ENCODE results near the gene FAM131B.
A peak's percentile ranks its signal among the peaks of the same experiment; 100 is the strongest.

The FAM131B gene

DNA sequence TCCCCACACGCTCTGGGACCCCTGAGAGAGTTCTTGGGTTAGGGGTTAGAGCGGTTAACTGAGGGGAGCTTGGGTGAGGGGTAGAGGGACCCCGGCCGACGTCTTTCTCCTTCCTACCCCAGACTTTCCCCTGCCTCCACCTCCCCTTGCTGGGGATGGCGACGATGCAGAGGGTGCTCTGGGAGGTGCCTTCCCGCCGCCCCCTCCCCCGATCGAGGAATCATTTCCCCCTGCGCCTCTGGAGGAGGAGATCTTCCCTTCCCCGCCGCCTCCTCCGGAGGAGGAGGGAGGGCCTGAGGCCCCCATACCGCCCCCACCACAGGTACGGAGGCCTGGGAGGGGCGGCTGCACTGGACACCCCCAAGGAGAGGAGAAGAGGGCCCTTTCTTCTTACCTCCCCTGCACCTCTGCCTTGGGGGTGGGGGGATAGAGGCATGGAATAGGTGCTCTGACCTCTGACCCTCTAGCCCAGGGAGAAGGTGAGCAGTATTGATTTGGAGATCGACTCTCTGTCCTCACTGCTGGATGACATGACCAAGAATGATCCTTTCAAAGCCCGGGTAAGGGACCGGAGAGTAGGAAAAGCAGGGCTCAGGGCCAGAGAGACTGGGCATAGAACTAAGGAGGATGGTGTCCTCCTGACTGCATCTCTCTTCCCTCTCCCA lies 19.7 kb upstream of the FAM131B start:
- DNase-seq: no peak

DNA sequence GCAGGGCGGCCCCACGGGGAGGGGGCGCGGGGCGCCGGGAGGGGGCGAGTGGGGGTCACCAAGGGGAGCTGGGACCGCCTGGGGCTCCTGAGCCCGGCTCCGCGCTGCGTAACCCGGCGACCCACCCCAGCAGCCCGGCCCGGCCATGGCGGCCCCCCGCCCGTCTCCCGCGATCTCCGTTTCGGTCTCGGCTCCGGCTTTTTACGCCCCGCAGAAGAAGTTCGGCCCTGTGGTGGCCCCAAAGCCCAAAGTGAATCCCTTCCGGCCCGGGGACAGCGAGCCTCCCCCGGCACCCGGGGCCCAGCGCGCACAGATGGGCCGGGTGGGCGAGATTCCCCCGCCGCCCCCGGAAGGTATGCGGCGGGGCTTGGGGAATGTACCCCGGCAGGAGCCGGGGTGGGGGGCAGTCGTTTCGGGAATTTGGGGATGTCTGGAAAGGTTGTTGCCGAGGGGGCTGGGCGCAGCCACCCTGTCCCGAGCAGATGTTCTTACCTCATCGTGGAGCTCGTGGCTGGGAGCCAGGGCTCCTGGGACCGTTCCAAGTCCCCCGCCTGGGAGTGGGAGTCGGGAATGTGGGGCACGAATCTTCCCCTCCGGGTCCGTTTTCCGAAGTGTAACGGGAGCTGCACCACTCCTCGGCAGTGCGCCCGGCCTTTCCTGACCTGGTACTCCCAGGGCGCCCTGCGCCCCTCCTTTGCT lies 19.1 kb upstream of the FAM131B start:
- DNase-seq: no peak

DNA sequence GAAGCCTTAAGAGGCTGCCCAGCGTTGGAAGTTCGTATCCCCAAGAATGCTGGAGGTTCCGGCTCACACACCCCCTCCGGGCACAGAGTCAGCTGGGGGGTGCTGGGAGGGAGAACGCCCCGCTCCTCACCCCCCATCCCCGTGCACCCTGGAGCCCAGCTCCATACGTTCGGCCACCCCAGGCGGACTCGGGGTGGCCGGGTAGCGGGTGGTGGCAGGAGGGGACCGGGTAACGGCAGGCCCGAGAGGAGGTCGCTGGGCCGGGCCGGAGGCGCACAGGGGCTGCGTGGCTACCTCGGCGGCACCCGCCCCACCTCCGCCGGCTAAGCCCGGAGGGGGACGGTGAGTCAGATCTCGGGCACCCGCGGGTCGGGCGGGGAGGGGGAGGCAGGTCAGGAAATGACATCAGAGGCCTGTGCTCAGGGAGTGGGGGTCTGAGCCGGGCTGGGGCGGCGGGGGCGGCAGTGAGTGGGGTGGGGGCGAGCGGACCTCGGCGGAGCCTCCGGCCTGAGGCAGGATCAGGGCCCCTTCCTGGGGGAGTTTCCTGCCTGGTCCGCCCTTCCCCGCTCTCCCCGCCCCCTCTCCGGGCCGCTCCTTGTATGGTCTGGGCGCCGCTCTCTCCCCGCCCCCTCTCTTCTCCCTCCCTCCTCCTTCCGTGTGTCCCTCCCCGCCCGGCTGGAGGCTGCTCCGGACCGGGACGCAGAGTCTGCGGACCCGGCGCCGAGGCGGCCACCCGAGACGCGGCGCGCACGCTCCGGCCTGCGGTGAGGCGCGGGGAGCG lies 18.3 kb upstream of the FAM131B start, which contains the start of gene ZYX:
ZYX (plus strand) TSS at position 700 of the 781 bp plus-strand sequence. CDS start 227 bp downstream, outside the sequence.
- peak; percentile 87 for DNase-seq

DNA sequence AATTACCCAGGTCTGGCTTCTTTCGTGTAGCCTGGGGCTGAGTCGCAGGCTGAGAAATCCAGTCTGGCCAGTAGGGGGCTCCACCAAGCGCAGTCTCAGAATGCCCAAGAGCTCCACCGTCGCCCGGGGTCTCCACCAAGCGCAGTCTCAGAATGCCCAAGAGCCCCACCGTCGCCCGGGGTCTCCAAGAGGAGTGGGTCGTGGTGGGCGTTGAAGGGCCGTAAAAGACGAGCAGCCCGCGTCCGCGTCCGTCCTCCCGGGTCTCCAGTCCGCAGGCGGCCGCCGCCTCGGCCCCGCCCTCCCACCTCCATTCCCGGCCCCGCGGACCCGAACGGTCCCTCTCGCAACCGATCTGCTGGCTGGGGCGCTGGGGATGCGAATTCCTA lies 17.7 kb upstream of the FAM131B start:
- peak; percentile 84 for DNase-seq

DNA sequence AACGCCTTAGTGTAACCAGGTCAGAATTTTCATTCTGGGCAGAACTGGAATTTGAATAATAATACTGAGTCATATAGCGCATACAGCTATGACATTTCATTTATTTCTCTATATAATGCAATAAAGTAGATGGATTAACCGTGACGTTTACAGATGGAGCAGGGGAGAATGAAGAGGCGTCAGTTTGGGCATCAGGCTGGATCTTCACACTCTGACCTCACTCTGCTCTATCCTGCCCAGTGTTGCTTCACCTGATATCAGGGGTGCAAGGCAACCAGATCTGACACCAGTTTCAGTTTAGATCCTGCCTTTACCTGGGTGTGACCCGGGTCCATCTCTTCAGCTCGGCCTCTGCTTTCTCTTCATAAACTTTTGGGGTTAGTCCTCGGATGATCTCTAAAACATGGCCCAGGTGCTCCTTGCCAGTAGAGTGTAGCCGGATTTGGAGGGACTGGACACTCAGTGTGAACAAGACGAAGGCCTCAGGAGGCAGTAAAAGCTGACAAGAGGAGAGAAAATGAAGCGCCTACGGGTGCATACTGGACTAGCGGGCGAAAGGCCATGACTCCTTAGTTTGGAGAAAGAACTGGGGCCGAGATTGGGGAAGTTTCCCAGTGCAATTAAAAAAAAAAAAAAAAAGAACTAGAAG lies 17.2 kb upstream of the FAM131B start:
- DNase-seq: no peak

DNA sequence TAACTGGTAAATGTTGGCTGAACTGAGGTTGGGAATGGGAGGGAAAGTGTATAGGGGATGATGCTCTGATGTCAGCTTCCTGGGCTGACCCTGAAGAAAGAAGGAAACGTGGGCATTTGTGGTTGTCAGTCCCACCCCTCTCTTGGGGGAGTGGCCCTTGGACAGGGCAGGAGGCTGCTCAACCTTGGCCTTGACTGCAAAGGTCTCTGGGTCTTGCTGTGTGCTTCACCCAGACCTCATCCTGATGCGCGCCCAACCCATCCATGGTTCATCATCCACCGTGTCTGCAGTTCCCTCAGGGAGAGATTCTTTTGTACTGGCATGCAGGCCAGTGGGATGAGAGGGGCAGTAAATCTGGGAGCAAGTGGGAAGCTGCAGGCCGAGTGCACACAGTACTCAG lies 13.9 kb upstream of the FAM131B start:
- DNase-seq: no peak

DNA sequence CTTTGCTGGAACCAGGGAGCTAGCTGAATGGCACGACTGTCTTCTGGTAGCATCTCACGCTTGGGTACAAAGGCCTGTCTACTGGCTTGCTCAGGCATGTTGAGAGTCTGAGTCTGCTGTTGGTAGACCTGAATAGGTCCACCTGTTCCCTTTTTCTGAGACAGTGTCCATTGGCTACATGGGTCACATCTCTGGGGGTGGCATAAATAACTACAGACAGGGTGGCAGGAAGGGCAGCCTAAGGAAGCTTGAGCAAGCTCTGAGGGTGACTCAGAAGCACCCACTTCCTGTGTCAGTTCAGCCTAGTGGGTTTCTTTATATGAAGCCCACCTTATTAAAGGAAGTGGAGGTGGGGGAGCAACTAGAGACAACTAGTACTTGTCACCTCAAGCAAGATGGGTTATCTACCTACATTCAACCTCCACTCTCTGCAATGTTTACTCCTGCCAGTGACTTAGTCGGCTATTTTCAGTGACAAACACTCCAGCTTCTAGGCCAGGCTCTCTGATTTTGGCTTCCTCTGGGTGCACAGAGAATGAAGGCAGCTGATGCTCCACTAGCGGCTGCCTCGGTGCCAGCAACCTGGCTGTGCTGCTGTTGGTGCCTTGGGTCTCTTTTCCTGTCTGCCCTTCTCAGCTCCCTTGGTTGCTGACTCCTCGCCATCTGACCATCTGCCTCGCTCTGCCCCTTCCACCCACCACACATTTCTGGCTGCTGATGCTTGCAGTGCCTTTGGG lies 13.0 kb upstream of the FAM131B start:
- no peak for DNase-seq

DNA sequence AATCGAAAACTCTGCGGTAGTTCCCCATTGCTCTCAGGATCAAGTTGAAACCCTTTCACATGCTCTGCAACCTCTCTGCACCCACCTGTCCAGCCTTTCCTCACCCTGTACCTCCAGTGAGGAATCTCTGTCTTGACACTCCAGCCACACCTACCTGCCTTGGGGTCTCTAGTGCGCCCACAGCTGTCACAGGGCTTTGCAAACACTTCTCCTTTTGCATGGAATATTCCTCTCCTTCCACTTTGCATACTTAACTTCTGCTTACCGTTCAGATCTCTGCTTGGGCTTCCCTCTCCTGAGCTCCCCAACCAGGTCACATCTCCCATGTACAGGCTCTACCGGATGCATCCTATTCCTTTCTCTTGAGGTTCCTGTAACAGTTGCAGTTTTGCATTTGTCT lies 12.0 kb upstream of the FAM131B start:
- no peak for DNase-seq

DNA sequence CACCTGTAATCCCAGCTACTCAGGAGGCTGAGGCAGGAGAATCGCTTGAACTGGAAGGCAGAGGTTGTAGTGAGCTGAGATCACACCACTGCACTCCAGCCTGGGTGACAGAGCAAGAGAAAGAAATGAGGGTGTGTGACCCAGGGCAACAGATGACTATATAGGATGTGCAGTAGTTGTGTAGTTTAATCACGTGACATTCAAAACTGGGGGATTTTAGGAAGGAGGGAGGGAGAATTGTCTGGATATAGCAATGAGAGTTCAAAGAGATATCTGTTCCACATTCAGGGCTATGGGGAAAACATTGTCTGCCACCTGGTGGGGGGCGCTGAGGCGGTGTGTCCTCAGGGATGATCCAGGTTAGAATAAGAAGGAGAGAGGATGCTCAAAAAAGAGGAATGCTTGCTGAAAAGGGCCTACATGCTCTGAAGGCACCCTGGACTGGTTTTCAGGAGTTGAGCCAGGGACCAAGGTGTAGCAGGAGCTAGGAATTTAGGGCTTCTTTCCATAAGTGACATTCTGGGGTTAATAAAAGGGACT lies 10.8 kb upstream of the FAM131B start:
- DNase-seq: no peak

DNA sequence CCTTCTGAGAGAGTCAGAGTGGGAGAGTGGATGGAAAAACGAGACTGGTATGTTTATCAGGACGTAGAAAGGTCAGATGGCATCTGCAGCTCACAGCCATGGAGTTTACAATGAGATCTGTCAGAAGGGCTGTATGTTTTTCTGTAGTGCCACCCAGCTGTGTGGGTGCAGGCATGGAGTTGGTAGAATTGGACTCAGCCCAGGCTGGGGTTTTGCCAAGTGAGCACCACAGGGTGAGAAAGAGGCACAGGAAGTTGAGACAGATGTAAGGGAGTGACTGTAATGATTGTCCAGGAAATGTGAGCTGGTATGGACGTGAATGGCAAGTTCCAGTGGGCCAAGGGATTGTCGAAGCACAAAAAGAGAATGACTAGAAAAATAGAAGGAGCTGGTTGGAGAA lies 9.6 kb upstream of the FAM131B start:
- DNase-seq: peak; percentile 67

DNA sequence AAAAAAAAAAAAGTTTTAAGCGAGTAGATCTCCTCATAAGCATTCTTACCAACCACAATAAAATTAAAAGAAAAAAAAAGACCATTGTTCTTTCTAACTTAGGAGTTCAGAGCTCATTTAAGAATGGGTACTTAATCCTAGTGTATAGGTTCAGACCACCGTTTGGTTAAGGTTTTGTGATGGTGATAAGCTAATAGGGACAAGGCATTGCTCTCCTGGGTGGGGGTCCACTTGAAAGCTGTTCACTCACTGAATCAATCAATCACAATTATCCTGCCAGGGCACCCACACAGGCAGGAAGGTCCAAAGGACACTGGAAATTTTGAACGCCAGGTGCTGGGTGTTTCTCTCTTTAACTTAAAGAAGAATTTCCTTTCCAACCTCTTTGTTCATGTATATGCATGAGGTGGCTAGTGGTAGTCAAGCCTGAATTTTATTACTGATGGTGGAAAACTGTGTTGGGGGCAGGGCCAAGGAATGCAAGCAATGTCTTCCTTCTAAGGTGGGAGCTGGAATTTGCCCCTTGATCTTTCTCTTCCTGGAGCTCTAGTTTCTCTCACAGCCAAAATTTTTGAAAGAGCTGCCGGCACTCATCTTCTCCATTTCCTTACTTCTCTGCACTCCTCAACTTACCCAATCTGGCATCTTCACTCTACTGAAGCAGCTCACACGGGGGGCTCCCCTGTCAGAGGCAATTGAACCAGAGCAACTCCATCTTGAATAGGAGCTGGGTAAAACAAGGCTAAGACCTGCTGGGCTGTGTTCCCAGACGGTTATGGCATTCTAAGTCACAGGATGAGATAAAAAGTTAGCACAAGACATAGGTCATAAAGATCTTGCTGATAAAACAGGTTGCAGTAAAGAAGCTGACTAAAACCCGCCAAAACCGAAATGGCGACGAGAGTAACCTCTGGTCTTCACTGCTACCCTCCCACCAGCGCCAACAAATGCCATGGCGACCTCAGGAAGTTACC lies 7.5 kb upstream of the FAM131B start:
- DNase-seq: no peak

DNA sequence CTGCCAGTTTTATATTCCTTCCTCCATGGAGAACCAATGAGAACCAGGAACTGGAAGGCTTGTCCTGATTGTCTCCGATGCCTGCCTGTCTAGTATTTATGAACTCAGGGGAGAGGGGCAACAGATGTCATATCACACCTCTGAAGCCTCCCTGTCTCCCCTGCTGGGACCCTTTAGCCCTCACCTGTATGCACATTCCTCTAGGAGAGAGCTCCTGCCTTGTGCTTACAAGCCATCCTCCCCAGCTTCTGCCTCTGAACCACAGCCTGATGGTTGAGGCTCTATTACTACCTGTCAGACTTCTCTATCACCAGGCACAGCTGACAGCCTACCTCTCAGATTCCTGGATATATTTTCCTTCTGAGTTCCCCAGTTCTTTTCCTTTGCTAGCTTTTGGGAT lies 5.9 kb upstream of the FAM131B start:
- no peak for DNase-seq

DNA sequence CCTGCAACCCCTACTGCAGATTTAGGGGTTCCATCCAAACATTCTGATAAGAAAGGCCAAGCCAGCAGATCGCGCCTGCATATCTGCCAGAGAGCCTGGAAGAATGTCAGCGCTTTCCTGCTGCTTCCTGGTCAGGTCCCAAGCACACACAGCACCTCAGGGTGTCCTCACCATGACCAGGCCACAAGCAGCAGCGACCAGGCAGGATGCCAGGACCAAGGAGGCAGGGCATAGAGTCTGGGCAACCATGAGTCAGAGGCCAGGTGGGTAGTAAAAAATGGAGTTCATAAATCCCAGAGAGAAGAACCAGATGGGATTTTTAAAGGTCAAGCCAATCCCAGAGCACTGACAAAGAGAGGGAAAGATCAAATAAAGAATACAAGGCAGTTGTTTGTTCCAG lies 5.5 kb upstream of the FAM131B start:
- DNase-seq: no peak

DNA sequence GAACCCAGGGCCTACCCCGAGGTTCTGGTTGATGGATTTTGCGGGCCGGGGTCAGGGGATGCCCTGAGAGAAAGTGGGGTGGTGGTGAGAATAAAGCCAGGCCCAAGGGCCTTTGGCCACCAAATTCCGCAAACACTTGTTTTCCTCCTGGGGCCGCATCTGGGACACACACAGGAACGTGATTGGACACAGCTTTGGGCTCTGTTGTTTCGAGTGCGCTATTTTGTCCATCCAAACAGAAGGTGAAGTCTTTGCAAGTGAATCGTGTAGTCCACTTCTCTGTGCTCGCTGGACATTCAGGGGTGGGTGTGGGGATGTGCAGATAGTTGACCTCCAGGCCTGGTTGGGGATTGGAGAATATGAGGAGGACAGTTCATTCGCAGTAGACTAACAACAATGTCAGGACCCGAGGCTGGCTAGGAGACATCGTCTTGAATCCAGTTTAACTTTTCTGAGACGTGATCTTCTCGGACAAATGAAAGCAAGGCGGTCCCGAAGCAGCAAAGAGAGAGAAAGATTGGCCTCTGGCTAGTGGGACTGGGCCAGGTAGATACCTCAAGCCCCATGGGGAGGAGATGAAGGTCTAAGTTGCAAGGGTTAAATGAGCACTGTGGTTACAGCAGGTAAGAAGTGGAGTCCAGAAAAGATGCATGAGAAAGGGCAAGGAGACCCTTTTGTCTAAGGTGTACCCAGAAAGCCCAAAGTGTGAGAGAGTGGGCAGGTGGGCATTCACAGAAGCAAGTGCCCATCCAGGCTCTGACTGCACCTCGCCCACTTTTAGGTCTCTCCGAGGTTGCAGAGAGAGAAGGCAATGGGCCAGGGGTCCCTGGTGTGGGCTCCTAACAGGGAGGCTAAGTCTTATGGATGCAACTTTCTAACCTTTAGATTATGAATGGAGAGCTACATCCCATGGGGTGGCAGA lies 764 bp upstream of the FAM131B start:
- DNase-seq: no peak

DNA sequence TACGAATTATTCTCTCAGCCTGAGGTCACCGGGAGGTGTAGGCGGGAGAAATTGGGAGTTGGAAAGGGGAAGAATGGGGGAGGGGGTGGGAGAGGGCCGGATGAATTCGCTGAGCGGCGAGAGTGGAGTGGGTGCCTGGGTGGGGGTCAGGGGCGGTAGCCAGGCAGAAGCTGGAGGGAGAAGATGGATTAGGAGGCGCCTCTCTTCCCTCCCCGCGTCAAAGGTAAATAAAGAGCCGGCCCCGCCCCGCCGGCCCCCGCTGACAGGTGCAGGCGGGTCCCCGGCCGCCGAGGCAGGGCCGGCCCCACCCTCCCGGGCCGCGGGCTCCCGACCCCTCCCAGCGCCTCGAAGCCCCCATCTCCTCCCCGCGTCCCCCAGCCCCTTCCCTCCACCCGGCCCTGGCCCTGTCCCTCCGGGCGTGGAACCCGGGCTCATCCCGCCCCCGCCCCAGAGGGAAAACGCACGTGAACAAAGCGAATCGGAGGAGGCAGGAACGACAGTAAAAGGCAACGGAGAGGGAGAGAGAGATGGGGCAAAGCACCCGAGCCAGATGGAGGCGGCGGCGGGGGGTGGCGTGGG lies 872 bp downstream of the FAM131B start:
- DNase-seq: no peak

DNA sequence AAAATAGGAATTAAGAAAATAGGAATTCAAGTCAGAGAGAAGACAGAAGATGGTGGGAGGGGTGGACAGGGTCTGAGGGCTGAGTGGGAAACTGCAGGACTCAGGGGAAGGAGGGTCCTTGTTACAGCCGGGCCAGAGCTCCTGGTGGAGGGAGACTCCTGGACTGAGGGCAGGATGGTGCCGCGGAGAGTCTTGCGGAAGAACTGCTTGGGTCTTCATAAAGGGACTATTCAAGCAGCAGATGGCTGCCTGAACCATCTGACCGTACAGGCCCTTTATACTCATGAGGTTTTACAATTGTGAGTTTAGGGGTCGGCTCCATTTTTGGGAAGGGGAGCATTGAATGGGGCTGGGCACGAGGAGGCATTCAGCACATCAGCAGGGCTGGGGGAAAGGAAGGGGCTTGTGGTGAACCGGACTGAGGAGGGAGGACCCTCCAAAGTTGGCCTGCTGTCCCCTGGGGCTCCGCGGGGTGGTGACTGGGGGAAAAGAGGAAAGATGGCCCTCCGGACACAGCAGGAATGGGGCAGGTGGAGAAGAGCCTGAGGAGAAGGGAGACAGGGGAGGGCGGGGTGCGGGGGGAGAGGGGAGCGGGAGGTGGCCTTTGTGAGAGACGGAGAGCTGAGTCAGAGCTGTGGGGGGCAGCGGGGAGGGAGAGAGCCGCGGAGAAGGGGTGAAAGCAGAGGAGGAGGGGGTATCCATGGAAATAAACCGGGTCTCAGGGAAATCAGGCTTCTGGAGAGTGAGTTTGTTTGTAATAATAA lies 1.5 kb downstream of the FAM131B start:
- DNase-seq: no peak

DNA sequence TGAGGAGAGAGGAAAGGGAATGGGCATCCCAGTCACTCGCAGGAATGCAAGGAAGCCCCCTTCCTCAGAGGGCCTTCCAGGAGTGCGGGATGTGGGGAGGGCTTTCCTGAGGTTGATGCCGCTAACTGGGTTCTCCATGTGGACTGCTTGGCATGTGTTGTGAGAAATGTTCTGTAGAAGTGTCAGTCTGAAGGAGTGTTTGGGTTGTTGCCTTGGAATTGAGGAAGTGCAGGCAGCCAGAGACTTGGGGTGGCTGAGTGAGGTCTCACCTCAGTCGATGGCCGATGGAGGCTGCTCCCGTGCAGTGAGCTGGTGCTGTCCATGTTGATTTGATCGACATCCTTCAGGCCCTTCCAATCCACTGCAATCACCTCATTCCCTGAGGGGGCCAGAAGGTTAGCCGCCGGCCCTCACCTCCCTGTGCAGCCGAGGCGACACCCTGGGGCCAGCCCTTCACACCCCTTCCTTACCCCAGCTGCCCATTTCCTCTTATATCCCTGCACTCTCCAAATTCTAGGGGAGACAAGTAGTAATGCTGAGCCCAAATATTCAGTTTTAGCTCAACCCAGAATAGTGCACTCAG lies 2.7 kb downstream of the FAM131B start:
- DNase-seq: no peak

DNA sequence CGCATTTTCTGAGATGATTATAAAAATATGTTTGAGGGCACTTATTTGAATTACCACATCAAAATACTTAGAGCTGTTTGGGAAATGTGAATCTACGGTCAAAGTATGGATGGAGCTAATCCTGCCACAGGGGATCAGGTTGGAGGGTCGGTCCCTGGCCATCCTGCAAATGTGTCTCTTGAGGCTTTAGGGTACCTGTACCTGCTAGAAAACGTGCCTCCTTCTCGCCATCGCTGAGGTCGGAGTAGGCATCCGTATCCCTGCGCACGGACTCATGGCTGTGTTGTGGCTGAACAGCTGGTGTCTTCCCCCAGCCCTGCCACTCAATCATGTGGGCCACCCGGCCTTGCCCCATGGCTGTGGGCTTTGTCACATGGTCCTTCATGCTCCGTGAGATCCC lies 3.9 kb downstream of the FAM131B start:
- DNase-seq: no peak

Data from stimulated activated CD4-positive, alpha-beta T cell treated with anti-CD3 and anti-CD28 coated beads, Interleukin-1b, Interleukin-23, amount 100 ng/mL, for 48 hours (primary cell).